IPS-11a (cell line): ENCODE measurements around the gene ERI3.

Experiments used
- H3K4me3 ChIP-seq: one replicate; pipeline ENCODE4 v1.5.1; 2013; ENCODE audit warnings: low read depth, low read length, control low read depth

The ERI3 gene

GRCh38 chr1:44239961-44240371 is 115.1 kb downstream of the ERI3 start:
- no peak overlapping the region for H3K4me3 ChIP-seq

DNA sequence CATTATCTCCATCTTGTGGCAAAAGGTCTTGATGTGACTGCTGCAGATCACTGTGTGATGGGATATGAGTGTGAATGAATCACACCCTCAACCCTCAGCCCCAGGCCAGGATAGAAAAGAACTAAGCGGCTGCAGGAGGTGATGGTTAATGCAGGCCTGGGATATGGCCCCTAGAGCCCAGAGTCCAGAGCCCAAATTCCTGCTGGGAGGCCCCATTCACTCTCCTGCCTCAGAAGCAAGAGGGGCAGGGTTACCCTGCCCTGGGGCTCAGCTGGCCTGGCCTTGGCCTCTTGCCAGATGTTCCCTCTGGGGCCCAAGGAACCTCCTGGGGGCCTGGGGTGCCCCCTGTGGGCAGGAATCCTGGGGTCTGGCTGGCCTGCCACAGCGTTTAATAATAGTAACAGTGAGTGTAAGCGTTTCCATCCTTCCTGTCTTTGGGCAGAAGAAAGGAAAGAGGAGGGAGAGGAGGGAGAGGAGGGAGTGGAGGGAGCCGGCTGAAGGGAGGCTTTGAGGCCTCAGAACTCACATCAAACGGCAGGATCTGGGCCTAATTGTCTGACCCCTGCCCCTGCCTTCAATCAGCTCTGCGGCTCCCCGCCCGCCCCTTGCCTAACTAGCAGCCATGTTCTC is 115.6 kb downstream of the ERI3 start:
- no peak overlapping the region for H3K4me3 ChIP-seq

DNA sequence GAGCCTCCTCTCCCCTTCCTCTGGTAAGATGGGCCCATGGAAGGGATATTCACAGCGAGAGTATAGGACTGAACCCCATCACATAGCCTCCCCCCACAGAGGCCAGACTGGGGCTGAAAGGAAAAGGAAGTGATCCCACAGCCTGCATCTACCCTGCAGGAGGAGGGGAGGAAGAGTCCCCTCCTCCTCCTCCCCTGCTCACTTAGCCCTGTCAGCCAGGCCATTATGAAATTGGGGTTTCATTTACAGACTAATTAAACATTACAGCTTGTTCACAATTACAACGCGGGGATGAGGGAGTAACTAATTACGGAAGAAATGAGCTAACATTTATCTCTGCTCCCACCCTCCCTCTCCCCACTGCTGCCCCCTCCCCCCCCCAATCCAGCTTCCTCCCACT is 116.4 kb downstream of the ERI3 start:
- H3K4me3 ChIP-seq = no peak overlapping the region

- H3K4me3 ChIP-seq = no peak overlapping the region
Measured at GRCh38 chr1:44237721-44238457, 117.2 kb downstream of the ERI3 start.

DNA sequence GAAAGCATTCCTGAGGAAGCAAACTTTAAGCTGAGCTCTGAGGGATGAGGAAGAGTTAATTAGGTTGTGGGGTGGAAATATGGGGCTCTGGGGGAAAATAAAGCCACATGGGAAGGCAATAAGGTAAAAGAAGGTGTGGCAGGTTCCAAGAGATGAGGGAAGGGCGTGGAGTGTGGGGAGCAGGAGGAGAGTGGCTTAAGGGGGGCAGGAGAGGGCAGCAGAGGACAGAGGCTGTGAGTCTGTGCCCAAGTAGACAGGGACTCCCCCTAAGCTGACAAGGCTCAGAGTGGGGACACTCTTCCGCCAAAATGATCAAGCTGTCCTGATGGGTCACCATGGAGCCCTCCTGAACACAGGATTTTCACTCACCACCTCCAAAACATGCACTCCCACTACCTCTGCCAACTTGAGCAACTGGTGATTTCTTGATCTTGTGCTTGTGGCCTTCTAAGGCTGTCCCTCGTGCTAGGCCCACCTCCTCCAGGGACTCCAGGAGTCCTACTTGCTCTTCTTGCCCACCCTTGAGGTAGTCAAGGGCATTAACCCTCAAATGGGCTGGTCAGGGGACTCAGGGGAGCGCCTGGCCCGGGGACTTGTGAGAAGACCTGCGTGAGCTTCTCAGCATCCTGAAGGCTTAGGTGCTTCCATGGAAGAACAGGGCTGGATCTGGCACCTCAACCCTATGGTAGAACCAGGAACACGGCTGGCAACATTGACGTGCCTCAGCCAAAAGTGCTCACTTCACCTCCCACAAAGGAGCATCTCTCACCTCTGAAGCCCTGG is 118.4 kb downstream of the ERI3 start:
- H3K4me3 ChIP-seq = no peak overlapping the region

DNA sequence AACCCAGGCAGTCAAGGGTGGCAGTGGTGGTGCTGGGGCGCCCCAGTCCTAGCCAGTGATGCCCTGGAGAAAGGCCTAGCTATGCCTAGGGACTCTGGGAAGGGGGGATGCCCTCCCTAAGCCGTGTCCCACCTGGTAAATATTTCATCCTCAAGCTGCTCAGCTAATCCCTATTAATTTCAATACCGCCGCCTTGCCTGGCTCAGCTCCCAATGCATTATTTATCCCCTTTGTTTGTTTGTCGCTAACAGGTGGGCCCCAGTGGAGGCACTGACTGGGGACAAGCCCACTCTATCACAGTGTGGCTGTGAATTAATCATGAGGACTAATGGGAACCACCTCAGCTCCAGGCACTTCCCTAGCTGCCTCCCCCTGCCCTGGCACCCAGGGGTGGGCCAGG is 119.2 kb downstream of the ERI3 start:
- H3K4me3 ChIP-seq = no peak overlapping the region

GRCh38 chr1:44233593-44233992 is 121.5 kb downstream of the ERI3 start:
- H3K4me3 ChIP-seq = no peak overlapping the region

GRCh38 chr1:44230796-44231195 is 124.3 kb downstream of the ERI3 start:
- H3K4me3 ChIP-seq = no peak overlapping the region

GRCh38 chr1:44229435-44230167 is 125.5 kb downstream of the ERI3 start:
- H3K4me3 ChIP-seq = no peak overlapping the region

GRCh38 chr1:44228218-44228617 is 126.8 kb downstream of the ERI3 start:
- no peak overlapping the region for H3K4me3 ChIP-seq

DNA sequence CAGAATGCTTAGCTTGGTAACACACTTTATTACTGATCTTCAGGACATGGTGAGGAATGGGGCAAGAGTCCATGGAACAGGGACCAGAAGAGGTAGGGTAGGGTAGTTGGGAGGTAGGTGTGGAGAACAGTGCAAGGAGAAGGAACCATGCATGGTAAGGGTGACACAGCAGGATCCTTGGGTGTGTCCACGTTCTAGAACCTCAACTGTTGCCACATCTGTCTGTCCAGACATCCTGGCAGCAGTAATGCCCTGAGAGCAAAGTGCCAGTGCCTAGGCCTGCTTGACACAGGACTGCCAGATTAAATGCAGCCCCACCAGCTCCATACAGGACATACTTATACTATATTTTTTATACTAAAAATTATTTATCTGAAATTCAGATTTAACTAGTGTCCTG is 127.8 kb downstream of the ERI3 start:
- no peak overlapping the region for H3K4me3 ChIP-seq

GRCh38 chr1:44225761-44226160 is 129.3 kb downstream of the ERI3 start:
- H3K4me3 ChIP-seq = no peak overlapping the region

DNA sequence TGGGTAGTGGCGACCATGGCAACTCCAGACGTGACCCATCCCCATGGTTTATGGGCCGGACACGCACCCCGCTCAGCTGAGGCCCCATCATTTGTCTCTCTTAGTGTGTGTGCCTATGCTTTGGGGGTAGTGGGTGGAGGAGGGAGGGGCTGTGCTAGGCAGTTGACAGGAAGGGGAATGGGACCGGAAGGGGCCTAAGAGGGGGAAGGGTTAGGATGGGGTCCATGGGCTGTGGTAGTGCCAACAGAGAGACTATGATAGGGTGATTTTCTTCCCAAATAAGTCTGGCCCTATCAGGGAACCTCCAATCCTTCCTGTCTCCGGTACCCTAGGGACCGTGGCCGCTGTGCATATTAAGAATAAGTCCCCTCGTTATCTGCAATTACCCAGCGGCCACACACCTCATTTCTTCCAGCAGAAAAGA is 131.9 kb downstream of the ERI3 start:
- H3K4me3 ChIP-seq = no peak overlapping the region

- no peak overlapping the region for H3K4me3 ChIP-seq
Measured at GRCh38 chr1:44222397-44223186, 132.5 kb downstream of the ERI3 start.

DNA sequence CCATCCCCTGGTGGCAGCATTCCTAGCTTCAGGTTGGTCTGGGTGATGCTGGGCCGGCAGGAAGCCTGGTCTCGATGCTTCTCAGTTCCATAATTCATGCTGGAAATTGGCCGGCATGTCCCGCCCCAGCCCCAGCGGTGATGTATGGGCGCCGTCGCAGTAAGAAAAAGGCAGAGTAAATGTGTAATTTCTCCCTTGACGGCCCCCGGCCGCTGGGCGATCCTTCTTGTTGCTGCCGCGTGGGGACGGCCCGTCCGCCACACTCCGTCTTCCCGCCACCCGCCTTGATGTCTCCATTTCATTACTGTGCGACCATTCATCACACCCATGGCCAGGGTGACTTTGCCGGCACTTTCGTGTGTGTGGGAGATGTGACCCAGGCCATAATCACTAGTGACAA is 133.3 kb downstream of the ERI3 start:
- H3K4me3 ChIP-seq = no peak overlapping the region

- H3K4me3 ChIP-seq = no peak overlapping the region
Measured at GRCh38 chr1:44220755-44221154, 134.3 kb downstream of the ERI3 start.

- H3K4me3 ChIP-seq = no peak overlapping the region
Measured at GRCh38 chr1:44220001-44220751, 134.9 kb downstream of the ERI3 start.

- no peak overlapping the region for H3K4me3 ChIP-seq
Measured at GRCh38 chr1:44219301-44219626, 135.8 kb downstream of the ERI3 start.

- H3K4me3 ChIP-seq = no peak overlapping the region
Measured at GRCh38 chr1:44218503-44219300, 136.4 kb downstream of the ERI3 start.
